Stimulated activated naive CD8-positive, alpha-beta T cell treated with anti-CD3 and anti-CD28 coated beads, Interleukin-15, amount 100 ng/mL, for 72 hours (primary cell): ENCODE results near the gene FERMT3.

Experiments used
- ATAC-seq: fragments of 150-1000 bp; cut with Tn5 transposase; 2 replicates; pipeline ENCODE4 v1.10.0; 2021; ENCODE audit warnings: mild to moderate bottlenecking, moderate library complexity
- DNase-seq, 2 donors: peaks; one replicate each; pipeline ENCODE4 v3.0.0; 2021 to 2022
- H3K27ac Mint-ChIP-seq, 2 donors: one replicate each; pipeline ENCODE4 v1.8.0; 2022; ENCODE audit warnings: mild to moderate bottlenecking in 2 of 2, mixed read lengths in 2 of 2, moderate library complexity in 2 of 2
- H3K27me3 Mint-ChIP-seq: one replicate; pipeline ENCODE4 v1.8.0; 2022; ENCODE audit warnings: mixed read lengths
- H3K4me1 Mint-ChIP-seq: one replicate; pipeline ENCODE4 v1.8.0; 2022; ENCODE audit warnings: mild to moderate bottlenecking, mixed read lengths
- H3K4me3 Mint-ChIP-seq, 2 donors: one replicate each; pipeline ENCODE4 v1.8.0; 2022; ENCODE audit warnings: mild to moderate bottlenecking in 2 of 2, mixed read lengths in 2 of 2, moderate library complexity in 1 of 2
- H3K9me3 Mint-ChIP-seq, 2 donors: one replicate each; pipeline ENCODE4 v1.8.0; 2022; ENCODE audit warnings: mixed read lengths in 2 of 2

The FERMT3 gene

DNA sequence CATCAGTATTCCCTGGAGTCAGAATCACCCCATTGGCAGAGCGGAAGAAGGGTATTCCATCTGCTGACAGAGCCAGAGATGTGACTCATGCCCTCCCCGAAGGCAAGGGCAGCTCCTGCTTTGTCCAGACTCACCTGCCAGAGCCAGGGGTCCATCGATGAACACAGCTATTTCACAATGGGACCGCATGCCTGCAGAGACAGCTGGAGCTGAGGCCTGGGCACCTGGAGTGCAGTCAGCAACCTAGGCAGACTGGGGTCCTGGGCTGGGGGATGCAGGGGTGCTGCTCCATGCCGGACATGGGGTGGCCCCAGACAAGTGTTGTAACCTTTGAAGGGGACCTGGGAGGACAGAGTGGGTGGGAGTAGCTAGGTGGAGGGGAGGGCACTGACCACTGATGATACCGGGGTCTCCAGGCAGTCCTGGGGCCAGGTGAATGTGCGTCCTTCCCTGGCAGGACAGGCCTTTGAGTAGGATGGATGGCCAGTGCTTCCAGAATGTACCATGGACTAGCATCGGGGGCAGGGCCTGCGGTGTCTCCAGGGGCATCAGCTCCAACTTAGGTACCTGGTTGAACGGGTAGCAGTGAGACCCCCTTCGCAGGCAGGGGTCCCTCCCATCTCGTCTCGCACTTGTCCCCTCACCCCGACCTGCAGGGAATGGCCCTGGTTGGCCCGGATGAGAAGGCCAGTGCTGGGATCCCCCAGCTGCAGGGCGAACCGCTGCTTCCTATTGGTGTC is 17.8 kb downstream of the FERMT3 start:
- no peak for DNase-seq

DNA sequence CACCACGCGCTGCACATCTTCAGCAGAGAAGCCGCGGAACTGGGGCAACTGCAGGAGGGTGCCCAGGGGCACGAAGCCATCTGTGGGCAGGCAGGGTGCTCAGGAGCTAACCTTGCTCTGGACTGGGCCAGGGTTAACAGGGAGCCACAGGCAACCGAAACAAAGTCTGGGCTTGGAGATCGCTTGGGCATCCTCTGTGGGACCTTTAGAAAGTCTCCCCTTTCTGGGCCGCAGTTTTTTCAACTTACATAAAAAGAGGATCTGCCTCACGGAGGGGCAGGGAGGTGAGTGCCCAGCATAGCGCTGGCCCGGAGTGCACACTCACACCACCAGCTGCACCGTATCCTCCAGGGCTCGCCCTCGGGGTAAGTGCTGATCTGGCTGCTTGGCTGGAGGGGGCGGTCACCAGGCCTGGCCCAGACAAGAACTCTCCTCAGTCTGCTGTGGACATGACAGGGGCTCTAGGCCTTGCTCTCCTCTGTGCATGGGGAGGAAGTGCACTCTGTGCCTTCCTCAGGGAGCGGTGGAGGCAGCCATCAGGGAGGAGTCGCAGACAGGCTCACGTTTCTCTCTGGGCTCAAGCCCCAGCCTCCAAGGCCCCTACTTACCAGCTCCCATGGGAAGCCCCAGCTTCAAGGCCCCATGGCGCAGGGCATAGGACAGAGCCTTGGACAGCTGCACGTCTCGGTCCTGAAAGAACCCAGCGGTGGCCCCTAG is 18.5 kb downstream of the FERMT3 start:
- ATAC-seq, result no peak
- no peaks in the 10 kb centered on the region for H3K9me3 Mint-ChIP-seq
- no peak for DNase-seq
- H3K4me3 Mint-ChIP-seq, result peak overlapping the region; percentile 91 to 93
- peak overlapping the region; percentile 72 to 95 for H3K27ac Mint-ChIP-seq
- peaks cover 57% of the 10 kb centered on the region for H3K4me1 Mint-ChIP-seq
- H3K27me3 Mint-ChIP-seq, result no peaks in the 10 kb centered on the region

More for the DNA sequence above, 17.8 kb downstream of the FERMT3 start:
- no peaks in the 10 kb centered on the region for H3K27me3 Mint-ChIP-seq
- peaks cover 50% of the 10 kb centered on the region for H3K4me1 Mint-ChIP-seq
- H3K27ac Mint-ChIP-seq, result peak overlapping the region in 1 of 2 donors; percentile 34
- no peaks in the 10 kb centered on the region for H3K9me3 Mint-ChIP-seq
- peak overlapping the region; percentile 91 to 93 for H3K4me3 Mint-ChIP-seq
- no peak for ATAC-seq

DNA sequence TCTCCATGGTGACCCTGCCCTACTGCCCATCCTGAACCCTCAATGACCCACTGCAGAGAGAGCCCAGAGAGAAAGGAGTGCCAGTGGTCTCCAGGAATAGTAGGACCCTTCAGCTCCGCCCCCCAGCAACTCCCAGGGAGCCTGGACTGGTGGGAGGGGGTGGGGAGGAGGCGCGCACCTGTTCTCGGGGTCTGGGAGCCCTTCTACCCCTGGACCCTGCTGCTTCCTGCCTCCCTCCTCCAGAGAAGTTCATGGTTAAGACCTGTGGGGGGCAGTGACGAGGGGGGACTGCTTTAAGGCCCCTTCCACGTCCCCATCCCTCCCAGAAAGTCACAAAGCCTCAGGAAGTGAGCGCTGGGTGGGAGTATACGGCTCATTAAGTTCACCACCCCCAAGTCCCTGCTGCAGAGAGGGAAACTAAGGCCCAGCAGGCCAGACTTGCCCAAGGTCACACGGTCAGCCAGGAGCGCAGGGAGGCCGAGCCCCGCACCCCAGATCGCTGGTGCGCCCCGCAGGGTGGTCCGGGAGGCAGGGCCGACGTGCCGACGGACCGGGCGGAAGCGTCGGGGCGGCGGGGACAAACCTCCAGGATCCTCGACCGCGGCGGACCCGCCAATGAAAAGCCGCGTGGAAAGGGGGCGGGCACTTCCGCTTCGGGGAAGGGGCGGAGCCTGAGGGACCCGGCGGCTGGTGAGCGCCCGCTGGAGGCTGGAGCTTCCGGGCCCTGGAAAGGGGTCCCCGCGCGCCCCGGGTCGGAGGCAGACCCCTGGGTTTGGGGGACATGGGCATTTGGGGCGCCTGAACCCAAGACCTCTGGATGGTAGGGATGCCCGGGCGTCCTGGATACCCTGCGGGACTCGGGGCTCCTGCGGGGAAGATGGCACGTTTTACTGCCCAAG is 19.3 kb downstream of the FERMT3 start, which contains the start of the genes NUDT22 and TRPT1:
TSS of gene NUDT22 (plus strand) at position 667 of the 899 bp plus-strand sequence. CDS start 379 bp downstream, outside the sequence.
TSS of gene TRPT1 (minus strand) at position 579 of the 899 bp plus-strand sequence. CDS start at position 253, 326 bp downstream.
- Mint-ChIP-seq H3K4me3 (peak within 1 kb of the TSS; percentile 91 to 93), H3K27ac (peak within 1 kb of the TSS; percentile 93 to 95), H3K27me3 (no peaks in the 10 kb centered on the region), H3K9me3 (no peaks in the 10 kb centered on the region), H3K4me1 (peaks cover 60% of the 10 kb centered on the region)
- peak; percentile 89 to 92 for DNase-seq
- ATAC-seq, result peak; percentile 74

DNA sequence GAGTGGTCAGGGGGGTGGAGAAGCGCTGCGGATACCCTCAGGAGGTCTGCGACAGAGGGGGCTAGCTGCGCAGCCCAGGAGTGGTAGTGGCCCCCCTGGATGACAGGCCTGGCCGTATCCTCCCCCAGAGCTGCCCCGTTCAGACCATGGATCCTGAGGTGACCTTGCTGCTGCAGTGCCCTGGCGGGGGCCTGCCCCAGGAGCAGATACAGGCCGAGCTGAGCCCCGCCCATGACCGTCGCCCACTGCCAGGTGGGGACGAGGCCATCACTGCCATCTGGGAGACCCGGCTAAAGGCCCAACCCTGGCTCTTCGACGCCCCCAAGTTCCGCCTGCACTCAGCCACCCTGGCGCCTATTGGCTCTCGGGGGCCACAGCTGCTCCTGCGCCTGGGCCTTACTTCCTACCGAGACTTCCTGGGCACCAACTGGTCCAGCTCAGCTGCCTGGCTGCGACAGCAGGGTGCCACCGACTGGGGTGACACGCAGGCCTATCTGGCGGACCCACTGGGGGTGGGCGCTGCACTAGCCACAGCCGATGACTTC is 20.1 kb downstream of the FERMT3 start:
- no peaks in the 10 kb centered on the region for H3K9me3 Mint-ChIP-seq
- DNase-seq (peak; percentile 53 to 76), ATAC-seq (peak; percentile 59)
- peak overlapping the region; percentile 93 to 95 for H3K27ac Mint-ChIP-seq
- H3K4me3 Mint-ChIP-seq, result peak overlapping the region; percentile 91 to 93
- H3K4me1 Mint-ChIP-seq, result peaks cover 67% of the 10 kb centered on the region
- H3K27me3 Mint-ChIP-seq, result no peaks in the 10 kb centered on the region

DNA sequence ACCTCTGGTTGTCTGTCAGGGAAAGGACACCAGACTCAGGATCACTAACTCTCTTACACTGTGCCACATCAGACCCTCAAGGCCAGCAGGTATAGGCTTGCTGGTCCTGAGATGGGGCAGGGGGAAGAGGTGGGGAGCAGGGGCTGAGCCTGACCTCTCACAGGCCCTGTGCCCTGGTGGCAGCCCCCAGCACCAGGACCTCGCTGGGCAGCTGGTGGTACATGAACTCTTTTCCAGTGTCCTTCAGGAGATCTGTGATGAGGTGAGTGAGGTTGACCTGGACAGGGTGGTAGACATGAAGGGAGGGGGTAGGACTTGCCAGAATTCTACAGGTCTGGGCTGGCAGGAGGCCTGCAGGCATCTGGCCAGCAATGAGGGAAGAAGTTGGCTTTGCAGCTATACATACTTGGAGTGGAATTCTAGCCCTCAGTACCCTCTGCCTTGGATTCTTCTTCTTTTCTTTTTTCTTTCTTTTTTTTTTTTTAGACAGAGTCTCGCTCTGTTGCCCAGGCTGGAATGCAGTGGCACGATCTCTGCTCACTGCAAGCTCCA is 21.0 kb downstream of the FERMT3 start:
- no peaks in the 10 kb centered on the region for H3K27me3 Mint-ChIP-seq
- H3K4me1 Mint-ChIP-seq, result peaks cover 76% of the 10 kb centered on the region
- H3K9me3 Mint-ChIP-seq, result no peaks in the 10 kb centered on the region
- DNase-seq (peak in 1 of 2 donors; percentile 12), ATAC-seq (no peak)
- peak overlapping the region; percentile 93 to 95 for H3K27ac Mint-ChIP-seq
- peak overlapping the region; percentile 91 to 93 for H3K4me3 Mint-ChIP-seq

DNA sequence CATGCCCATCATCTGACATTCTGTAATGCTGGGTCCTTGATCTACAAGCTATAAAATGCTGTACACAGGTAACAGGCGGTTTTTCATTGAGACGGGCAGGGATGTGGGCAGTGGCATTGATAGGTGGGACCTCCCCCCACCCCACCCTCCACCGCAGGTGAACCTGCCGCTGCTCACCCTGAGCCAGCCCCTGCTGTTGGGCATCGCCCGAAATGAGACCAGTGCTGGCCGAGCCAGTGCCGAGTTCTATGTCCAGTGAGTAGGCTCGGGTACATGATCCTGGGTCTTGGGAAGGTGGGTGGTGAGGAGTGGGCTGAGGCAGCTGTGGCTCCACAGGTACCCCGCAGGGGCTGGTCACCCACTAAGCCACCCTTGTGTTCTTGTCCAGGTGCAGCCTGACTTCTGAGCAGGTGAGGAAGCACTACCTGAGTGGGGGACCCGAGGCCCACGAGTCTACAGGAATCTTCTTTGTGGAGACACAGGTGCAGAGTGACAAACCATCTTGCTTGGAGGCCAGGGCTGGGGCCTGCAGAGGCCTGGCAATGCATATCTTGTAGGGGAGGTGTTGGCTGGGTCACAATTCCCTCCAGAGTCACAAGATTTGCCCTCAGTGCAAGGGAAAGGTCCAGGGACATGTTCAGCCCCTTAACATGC is 22.7 kb downstream of the FERMT3 start:
- peak overlapping the region in 1 of 2 donors; percentile 34 for H3K27ac Mint-ChIP-seq
- no peak for ATAC-seq
- no peaks in the 10 kb centered on the region for H3K9me3 Mint-ChIP-seq
- H3K4me3 Mint-ChIP-seq, result peak overlapping the region; percentile 89 to 96
- peaks cover 84% of the 10 kb centered on the region for H3K4me1 Mint-ChIP-seq
- H3K27me3 Mint-ChIP-seq, result no peaks in the 10 kb centered on the region
- no peak for DNase-seq

DNA sequence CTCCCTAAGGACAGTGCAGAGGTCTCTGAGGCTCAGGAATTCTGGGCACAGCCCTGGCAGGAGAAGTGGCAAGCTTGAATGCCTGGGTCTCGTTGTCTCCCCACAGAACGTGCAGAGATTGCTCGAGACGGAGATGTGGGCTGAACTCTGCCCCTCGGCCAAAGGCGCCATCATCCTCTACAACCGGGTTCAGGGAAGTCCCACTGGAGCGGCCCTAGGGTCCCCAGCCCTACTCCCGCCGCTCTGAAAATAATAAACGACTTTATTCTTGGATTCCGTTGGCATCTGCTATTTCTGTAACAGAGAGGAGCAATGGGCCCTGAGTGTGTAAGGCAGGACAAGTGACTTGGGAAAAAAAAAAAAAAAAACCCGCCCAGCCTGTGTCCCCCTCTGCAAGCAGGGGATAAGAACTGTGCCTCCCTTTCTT is 23.2 kb downstream of the FERMT3 start:
- Mint-ChIP-seq H3K27me3 (no peaks in the 10 kb centered on the region), H3K4me1 (peaks cover 79% of the 10 kb centered on the region), H3K27ac (peak overlapping the region; percentile 73 to 96), H3K9me3 (no peaks in the 10 kb centered on the region), H3K4me3 (peak overlapping the region; percentile 89 to 96)
- DNase-seq (no peak), ATAC-seq (no peak)

DNA sequence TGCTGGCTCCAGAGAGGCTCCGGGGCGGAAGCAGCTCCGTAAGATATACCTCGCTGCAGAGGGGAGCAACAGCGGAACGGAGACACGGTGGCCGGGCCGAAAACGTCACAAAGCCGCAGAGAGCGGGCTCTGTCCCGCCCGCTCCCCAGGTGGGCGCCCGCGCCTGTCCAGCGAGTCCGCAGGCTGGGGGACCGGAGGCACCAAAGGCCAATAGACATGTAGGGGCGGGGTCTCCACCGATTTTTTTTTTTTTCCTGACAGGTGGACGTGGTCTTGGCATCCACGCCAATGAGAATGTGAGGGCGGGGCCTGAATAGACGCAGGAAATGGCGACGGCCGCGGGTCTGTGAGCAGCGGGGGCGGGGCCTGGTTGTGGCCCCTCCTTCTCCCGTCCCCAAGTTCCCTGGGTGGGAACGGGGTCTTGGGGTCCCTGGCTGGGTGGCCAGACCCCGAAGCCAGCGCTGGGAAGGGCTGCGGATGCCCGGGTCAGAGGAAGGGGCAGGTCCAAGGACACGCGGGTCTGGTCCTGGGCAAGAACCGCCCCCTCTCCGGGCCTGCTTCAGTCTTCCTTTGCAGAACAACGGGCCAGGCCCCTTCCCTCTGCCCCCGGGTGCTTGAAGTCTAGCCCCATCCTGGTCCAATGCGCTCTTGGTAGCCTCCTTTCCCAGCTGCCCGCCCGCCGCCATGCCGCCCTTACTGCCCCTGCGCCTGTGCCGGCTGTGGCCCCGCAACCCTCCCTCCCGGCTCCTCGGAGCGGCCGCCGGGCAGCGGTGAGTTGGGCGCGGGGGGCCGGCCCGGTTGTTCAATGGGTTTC is 23.9 kb downstream of the FERMT3 start, which contains the start of gene DNAJC4:
TSS of gene DNAJC4 (plus strand) at position 378 of the 814 bp plus-strand sequence. CDS start at position 685, 307 bp downstream.
- DNase-seq, result peak; percentile 83 to 87
- Mint-ChIP-seq H3K27me3 (no peaks in the 10 kb centered on the region), H3K27ac (peak within 1 kb of the TSS; percentile 77 to 96), H3K4me3 (peak within 1 kb of the TSS; percentile 89 to 96), H3K9me3 (no peaks in the 10 kb centered on the region), H3K4me1 (peaks cover 79% of the 10 kb centered on the region)
- peak; percentile 57 for ATAC-seq

DNA sequence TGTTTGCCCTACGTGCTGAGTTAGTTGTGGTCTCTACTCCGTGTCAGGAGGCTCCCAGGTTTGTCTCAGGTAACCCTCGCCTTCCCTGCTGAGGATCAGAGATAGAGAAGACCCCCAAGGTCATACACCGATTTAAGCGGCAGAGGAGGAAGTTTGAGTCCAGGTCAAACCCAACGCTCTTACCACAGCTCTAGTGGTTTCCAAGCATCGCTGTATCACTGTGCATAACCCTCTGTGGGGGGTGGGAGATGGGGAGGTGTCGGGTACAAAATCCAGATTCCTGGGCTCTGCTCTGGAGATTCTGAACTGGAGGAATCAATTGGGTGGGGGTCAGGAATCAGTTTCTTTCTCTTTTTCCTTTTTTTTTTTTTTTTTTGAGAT is 24.5 kb downstream of the FERMT3 start:
- ATAC-seq (no peak), DNase-seq (no peak)
- Mint-ChIP-seq H3K27me3 (no peaks in the 10 kb centered on the region), H3K4me1 (peaks cover 81% of the 10 kb centered on the region), H3K9me3 (no peaks in the 10 kb centered on the region), H3K27ac (peak overlapping the region in 1 of 2 donors; percentile 77), H3K4me3 (peak overlapping the region; percentile 89 to 96)

DNA sequence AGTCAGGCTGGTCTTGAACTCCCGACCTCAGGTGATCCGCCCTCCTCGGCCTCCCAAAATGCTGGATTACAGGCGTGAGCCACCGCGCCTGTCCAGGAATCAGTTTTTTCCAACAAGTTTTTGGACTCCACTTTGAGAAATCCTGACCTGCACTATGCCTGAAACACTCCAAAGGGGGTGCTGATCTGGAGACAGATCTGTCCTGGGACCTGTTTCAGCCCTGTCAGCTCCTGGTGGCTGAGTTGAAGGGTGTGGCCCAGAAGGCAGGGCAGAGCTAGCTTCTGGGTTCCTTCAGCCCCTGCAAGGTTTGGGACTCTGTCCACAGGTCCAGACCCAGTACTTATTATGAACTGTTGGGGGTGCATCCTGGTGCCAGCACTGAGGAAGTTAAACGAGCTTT is 25.0 kb downstream of the FERMT3 start:
- Mint-ChIP-seq H3K4me1 (peaks cover 85% of the 10 kb centered on the region), H3K4me3 (peak overlapping the region; percentile 89 to 96)

DNA sequence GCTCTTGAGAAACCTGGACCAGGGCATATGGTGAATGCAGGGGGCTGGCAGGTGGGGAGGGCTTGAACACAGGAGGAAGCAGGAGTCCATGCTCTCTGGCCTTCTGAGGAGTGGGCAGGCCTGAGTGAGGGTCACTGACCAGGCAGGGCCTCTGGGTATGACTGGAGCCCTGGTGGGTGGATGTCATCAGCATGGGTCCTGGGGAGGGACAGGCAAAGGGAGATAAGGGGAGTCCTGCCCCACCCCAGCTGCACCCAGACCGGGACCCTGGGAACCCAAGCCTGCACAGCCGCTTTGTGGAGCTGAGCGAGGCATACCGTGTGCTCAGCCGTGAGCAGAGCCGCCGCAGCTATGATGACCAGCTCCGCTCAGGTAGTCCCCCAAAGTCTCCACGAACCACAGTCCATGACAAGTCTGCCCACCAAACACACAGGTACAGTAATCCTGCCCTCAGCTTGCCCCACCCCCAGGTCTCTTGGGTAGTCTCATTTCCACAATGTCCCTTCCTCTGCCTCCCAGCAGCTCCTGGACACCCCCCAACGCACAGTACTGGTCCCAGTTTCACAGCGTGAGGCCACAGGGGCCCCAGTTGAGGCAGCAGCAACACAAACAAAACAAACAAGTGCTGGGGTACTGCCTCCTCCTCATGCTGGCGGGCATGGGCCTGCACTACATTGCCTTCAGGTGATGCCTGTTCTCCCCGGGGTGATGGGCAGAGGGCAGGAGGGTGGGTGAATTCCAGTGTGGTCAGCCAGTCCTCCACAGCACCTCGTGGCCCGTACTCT is 25.9 kb downstream of the FERMT3 start:
- DNase-seq, result no peak
- Mint-ChIP-seq H3K4me3 (peak overlapping the region in 1 of 2 donors; percentile 96), H3K9me3 (no peaks in the 10 kb centered on the region)

More for the DNA sequence above, 25.0 kb downstream of the FERMT3 start:
- Mint-ChIP-seq H3K9me3 (no peaks in the 10 kb centered on the region), H3K27me3 (no peaks in the 10 kb centered on the region), H3K27ac (no peak overlapping the region)
- no peak for DNase-seq
- no peak for ATAC-seq

DNA sequence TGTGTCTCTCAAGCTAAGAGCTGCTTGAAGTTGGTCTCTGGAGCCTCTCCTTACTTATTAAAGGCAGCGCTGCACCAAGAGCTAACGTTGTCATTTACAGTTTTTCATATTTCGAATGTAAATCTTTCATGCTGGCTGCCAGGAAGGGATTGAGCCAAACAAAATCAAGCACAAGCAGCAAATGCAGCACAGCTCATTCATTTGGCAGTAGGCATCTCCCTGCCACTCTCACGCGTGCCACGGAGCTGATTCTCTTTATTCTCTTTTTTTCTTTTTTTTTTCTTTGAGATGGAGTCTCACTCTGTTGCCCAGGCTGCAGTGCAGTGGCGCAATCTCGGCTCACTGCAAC is 26.4 kb downstream of the FERMT3 start:
- DNase-seq, result no peak
- Mint-ChIP-seq H3K4me3 (peak overlapping the region in 1 of 2 donors; percentile 77), H3K27me3 (no peaks in the 10 kb centered on the region), H3K4me1 (peaks cover 85% of the 10 kb centered on the region), H3K9me3 (no peaks in the 10 kb centered on the region), H3K27ac (peak overlapping the region in 1 of 2 donors; percentile 57)
- ATAC-seq, result no peak

More for the DNA sequence above, 25.9 kb downstream of the FERMT3 start:
- ATAC-seq, result no peak
- Mint-ChIP-seq H3K27me3 (no peaks in the 10 kb centered on the region), H3K4me1 (peaks cover 85% of the 10 kb centered on the region), H3K27ac (no peak overlapping the region)
